ENCODE data around the gene TFIP11. TPM values are rescaled to one million over a fixed set of nuclear protein-coding genes. Genes with fewer than 3 reads are reported as not detected.

The TFIP11 gene
- total and polyA plus RNA-seq, 5 donors = 15.2 to 28.7 (median 24.1) TPM

Small RNAs within 50 kb of the gene (microRNA-seq; reads per million reads assigned to microRNA genes)
- gene MIR548J = 2.9 to 5.4 reads per million in 2 donors

Other genes with a start within 250 kb of the TFIP11 start
- gene ASPHD2, start 83.2 kb downstream of the TFIP11 start, total RNA-seq = under 1 TPM; 0.08 to 0.50 (median 0.23) TPM
- 0.05 TPM for gene ASPHD2, start 83.2 kb downstream of the TFIP11 start, polyA plus RNA-seq
- gene HPS4, start 28.7 kb downstream of the TFIP11 start, total RNA-seq = 10 to 100 TPM; 11.4 to 14.0 (median 12.3) TPM
- 7.4 TPM for gene HPS4, start 28.7 kb downstream of the TFIP11 start, polyA plus RNA-seq
- gene SRRD, start 28.6 kb downstream of the TFIP11 start, total RNA-seq = 10 to 100 TPM; 20.4 to 25.8 (median 22.3) TPM
- gene SRRD, start 28.6 kb downstream of the TFIP11 start, polyA plus RNA-seq = 10.8 TPM
- 10 to 100 TPM; 30.5 to 55.2 (median 36.9) TPM for gene TPST2, start 77.7 kb upstream of the TFIP11 start, total RNA-seq
- 27.6 TPM for gene TPST2, start 77.7 kb upstream of the TFIP11 start, polyA plus RNA-seq
- 1 to 10 TPM in 2 of 4 donors, under 1 TPM in 2; 0.48 to 1.3 (median 0.99) TPM for gene CRYBB1, start 105.6 kb upstream of the TFIP11 start, total RNA-seq
- gene CRYBB1, start 105.6 kb upstream of the TFIP11 start, polyA plus RNA-seq = 0.25 TPM
- not detected for gene CRYBA4, start 109.5 kb upstream of the TFIP11 start, total RNA-seq
- gene CRYBA4, start 109.5 kb upstream of the TFIP11 start, polyA plus RNA-seq = not detected
- 1 to 10 TPM; 1.3 to 2.7 (median 1.5) TPM for gene MIAT, start 145.1 kb upstream of the TFIP11 start, total RNA-seq
- gene MIAT, start 145.1 kb upstream of the TFIP11 start, polyA plus RNA-seq = 0.45 TPM